HG03135 (cell line): ENCODE measurements around the gene C2CD4C.
"Not testable (repeated sequence)": the region's sequence is repeated elsewhere in the genome, so short reads cannot be mapped to it uniquely, and the experiment has no call there.

Source experiments
- ATAC-seq: cut with Tn5 transposase; IDR thresholded peaks from one replicate; pipeline ENCODE4 v1.9.1; 2021; ENCODE audit warnings: mild to moderate bottlenecking, moderate library complexity; ENCODE audit not compliant: unreplicated experiment

C2CD4C gene

GRCh38 chr19:384799-385169, 24.2 kb downstream of the C2CD4C start:
- ATAC-seq: no peak

GRCh38 chr19:383922-384798, 24.8 kb downstream of the C2CD4C start:
- no peak for ATAC-seq

- ATAC-seq: no peak
Measured at GRCh38 chr19:383040-383439, 25.9 kb downstream of the C2CD4C start.

GRCh38 chr19:382578-382977, 26.4 kb downstream of the C2CD4C start:
- not testable (repeated sequence) for ATAC-seq

GRCh38 chr19:381901-382300, 27.0 kb downstream of the C2CD4C start:
- ATAC-seq: not testable (repeated sequence)

- not testable (repeated sequence) for ATAC-seq
Measured at GRCh38 chr19:380618-381219, 28.2 kb downstream of the C2CD4C start.

- no peak for ATAC-seq
Measured at GRCh38 chr19:379796-380195, 29.2 kb downstream of the C2CD4C start.

GRCh38 chr19:378706-379105, 30.2 kb downstream of the C2CD4C start:
- no peak for ATAC-seq

GRCh38 chr19:377801-378581, 31.0 kb downstream of the C2CD4C start:
- no peak for ATAC-seq

GRCh38 chr19:376111-376470, 32.9 kb downstream of the C2CD4C start:
- no peak for ATAC-seq

- no peak for ATAC-seq
Measured at GRCh38 chr19:375395-376110, 33.4 kb downstream of the C2CD4C start.

GRCh38 chr19:374886-375235, 34.1 kb downstream of the C2CD4C start:
- no peak for ATAC-seq

- ATAC-seq: no peak
Measured at GRCh38 chr19:374183-374885, 34.6 kb downstream of the C2CD4C start.

GRCh38 chr19:373391-374182, 35.4 kb downstream of the C2CD4C start:
- ATAC-seq: no peak

GRCh38 chr19:372306-372890, 36.5 kb downstream of the C2CD4C start:
- no peak for ATAC-seq

- ATAC-seq: no peak
Measured at GRCh38 chr19:371501-372168, 37.3 kb downstream of the C2CD4C start.

- no peak for ATAC-seq
Measured at GRCh38 chr19:370641-371330, 38.2 kb downstream of the C2CD4C start.

- no peak for ATAC-seq
Measured at GRCh38 chr19:369876-370275, 39.1 kb downstream of the C2CD4C start.
